CD4-positive, alpha-beta T cell treated with Interferon alpha-2 for 1 hour (primary cell): Measurements from ENCODE around the gene SERINC5.

Experiments
- DNase-seq, 2 donors: peaks; one replicate each; pipeline ENCODE4 v3.0.0-alpha.2; 2020 to 2022

The SERINC5 gene

GRCh38 chr5:80090884-80091166, 165.0 kb downstream of the SERINC5 start:
- no peak for DNase-seq

- peak in 1 of 2 donors; percentile 63 for DNase-seq
These were observed 172.6 kb downstream of the SERINC5 start for GRCh38 chr5:80083101-80083890.

GRCh38 chr5:80082731-80083100, 173.1 kb downstream of the SERINC5 start:
- peak; percentile 43 to 60 for DNase-seq

GRCh38 chr5:80082281-80082680, 173.6 kb downstream of the SERINC5 start:
- DNase-seq = no peak

GRCh38 chr5:80078921-80079320, 176.9 kb downstream of the SERINC5 start:
- DNase-seq = no peak

- DNase-seq = no peak
These were observed 178.7 kb downstream of the SERINC5 start for GRCh38 chr5:80077051-80077714.

GRCh38 chr5:80076131-80077050, 179.5 kb downstream of the SERINC5 start:
- DNase-seq = no peak

GRCh38 chr5:80072103-80073073, 183.5 kb downstream of the SERINC5 start:
- DNase-seq = no peak

GRCh38 chr5:80071510-80072021, 184.3 kb downstream of the SERINC5 start:
- no peak for DNase-seq

GRCh38 chr5:80070338-80071056, 185.4 kb downstream of the SERINC5 start:
- no peak for DNase-seq

- DNase-seq = no peak
These were observed 185.9 kb downstream of the SERINC5 start for GRCh38 chr5:80069918-80070318.

- DNase-seq = no peak
These were observed 186.5 kb downstream of the SERINC5 start for GRCh38 chr5:80069251-80069800.

- no peak for DNase-seq
These were observed 187.1 kb downstream of the SERINC5 start for GRCh38 chr5:80068775-80069174.

- DNase-seq = no peak
These were observed 187.6 kb downstream of the SERINC5 start for GRCh38 chr5:80068246-80068636.

- no peak for DNase-seq
These were observed 188.2 kb downstream of the SERINC5 start for GRCh38 chr5:80067531-80068245.

GRCh38 chr5:80067016-80067415, 188.8 kb downstream of the SERINC5 start:
- DNase-seq = no peak

- DNase-seq = no peak
These were observed 191.7 kb downstream of the SERINC5 start for GRCh38 chr5:80064124-80064523.
